Activated CD8-positive, alpha-beta memory T cell treated with anti-CD3 and anti-CD28 coated beads, Interleukin-2, amount 50 U/mL, for 48 hours (primary cell): ENCODE data around the gene TMEM203.
A peak's percentile ranks its signal among the peaks of the same experiment; 100 is the strongest.
"Not testable (repeated sequence)": the region's sequence is repeated elsewhere in the genome, so short reads cannot be mapped to it uniquely, and the experiment has no call there.

Experiments used
- DNase-seq: peaks from one replicate; pipeline ENCODE4 v3.0.0-alpha.2; 2020

Gene TMEM203, protein sequence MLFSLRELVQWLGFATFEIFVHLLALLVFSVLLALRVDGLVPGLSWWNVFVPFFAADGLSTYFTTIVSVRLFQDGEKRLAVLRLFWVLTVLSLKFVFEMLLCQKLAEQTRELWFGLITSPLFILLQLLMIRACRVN

DNA sequence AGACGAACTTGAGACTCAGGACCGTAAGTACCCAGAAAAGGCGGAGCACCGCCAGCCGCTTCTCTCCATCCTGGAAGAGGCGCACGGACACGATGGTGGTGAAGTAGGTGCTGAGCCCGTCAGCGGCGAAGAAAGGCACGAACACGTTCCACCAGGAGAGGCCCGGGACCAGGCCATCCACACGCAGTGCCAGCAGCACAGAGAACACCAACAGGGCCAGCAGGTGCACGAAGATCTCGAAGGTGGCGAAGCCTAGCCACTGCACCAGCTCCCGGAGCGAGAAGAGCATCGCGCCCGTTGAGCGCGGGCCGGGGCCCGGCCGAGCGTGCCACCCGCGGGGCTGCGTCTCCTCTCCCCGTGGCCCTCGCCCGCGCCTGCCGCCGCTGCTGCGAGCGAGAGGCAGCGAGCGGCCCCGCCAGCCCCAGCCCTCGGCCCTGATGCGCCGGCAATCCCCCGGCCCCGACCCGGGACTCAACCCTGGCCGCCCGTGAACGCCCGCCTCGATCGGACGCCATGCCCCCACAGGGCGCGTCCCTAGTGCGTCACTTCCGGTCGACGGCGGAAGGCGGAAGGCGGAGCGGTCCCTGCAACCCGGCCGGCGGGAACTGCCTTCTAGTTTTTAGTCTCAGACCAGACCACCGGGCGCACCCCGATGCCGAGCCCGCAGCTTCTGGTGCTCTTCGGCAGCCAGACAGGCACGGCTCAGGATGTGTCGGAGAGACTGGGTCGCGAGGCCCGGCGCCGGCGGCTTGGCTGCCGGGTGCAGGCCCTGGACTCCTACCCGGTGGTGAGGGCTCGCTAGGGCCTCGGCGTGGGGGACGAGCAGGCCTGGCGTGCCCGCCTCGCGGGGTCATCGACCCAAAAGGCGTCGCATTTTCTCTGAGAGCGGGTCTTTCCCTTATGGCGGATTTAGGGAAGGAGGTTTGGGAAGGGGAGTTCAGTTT, at the start of gene TMEM203, which contains the start of gene NDOR1:
Gene TMEM203, minus strand, starts transcription at position 523 of the 944 bp plus-strand sequence. Its CDS starts 234 bp downstream, at position 289.
Gene NDOR1, plus strand, starts transcription at position 575 of the 944 bp plus-strand sequence. Its CDS starts 78 bp downstream, at position 653.
- DNase-seq: peak; percentile 99

DNA sequence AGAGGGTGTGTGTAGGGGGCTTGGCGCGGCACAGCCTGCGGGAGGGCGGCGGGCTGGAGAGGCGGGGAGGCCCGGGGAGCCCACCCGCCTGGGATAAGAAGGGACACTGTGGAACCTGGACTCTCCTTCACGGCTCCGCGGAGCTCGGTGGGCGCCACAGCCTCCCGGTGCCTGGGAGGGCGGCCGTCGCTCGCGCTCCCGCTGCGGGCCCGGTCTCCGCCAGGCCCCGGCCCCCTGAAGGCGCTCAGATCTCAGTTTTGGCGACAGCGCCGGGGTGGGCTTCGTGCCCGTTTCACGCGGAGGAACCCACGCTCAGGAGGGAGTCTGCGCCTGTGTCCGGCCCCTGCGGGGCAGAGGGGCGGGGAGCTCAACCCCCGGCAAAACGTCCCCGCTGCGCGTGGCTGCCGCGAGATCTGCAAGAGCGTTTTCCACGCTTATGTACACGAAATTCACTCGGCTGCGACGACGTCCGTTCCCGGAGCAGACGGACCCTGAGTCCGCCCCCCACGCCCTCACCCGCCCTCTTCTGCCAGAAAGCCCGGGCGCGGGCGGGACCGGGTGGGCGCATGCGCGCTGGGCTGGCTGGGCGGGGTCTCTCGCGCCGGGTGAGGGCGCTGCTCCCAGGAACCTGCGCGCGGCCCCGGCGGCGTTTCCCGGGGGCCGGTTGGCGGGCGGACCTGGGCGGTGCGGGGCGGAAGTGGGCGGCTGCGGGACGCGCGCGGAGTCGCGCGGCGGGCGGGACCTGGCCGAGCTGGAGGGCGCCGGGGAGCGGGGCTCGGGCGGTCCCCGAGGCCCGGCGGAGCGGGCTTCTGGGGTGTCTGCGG, 49.4 kb upstream of the TMEM203 start, which contains the start of gene NELFB:
Gene NELFB, plus strand, starts transcription at position 704 of the 824 bp plus-strand sequence.
- peak; percentile 100 for DNase-seq

DNA sequence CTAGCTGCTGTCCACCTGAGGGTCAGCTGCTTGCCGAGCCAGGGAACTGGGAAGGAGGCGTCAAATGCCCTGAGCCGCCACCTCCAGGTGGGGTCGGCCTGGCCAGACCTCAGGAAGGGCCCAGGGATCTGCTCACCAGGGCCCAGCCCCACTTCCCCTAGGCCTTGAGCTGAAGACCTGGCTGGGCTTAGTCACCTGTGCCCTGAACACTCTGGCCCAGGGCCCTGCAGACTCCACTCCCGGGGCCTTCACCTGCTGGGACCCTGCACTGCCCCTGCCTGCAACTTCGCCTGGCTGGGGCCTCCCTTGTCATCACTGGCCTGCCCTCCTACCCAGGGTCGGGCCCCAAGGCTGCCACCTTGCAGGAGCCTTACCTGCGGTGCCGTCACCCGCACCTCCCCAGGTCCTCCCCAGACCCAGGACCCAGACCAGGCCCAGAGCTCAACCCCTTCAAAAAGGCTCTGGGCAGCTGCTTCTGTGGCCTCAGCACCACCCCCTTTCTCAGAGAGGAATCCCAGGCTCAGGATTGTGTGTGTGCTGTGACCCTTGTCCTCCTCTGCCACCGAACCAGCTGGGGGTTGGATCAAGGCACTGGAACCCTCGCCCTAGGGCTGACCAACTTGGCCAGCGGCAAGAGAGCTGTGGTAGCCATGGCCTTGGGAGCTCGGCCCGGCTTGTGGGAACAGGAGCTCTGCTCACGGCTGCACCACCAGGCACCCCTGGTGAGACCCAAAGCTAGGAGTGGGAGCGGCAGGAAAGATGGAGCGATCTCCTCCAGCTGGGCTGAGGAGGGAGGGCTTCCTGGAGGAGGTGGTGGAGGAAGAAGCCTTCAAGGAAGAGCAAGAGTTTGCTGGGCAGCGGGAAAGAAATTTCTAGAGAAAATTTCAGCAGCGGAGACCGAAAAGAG, 48.5 kb upstream of the TMEM203 start:
- DNase-seq: no peak

DNA sequence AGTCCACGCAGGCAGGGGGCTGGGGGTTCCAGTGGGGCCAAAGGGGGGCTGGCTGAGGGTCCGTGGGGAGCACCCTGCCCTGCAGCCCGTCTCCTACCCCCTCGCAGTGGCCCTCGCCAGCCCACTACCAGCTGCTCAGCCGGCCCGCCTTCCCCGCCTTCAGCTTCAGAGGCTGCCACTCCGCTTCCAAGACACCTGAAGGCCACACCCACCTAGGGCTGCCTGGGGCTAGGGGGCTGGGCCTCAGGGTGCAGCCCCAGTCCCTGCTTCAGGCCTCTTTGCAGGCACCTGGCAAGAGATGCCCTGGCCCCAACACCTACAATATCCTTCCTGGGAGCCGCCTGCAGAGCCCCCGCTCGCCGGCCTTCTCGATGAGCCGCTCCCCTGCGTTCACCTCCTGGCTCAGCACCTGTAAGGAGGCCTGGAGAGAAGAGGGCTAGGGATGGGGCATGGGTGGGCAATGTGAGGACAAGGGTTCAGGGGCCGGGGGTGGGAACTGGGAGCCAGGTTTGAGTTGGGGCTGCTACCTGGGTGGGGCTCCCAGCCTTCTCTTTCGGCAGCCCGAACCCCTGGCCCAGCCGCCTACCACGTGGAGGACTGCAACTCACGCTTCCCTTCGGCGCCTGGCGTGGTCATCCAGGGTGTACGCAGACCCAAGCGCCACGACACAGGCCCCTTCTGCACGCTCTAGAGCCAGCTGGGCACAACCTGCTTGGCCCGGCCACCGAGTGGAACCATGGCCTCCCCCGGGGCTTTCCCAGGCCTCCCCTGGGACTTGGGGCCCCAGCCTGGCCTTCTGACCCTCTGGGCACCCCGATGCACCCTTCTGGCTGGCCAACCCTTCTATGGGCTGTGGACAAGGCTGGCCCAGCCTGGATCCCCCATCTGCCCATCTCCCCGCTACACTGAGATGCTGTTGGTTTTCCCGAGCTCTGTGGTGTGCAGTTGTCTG, 47.4 kb upstream of the TMEM203 start:
- DNase-seq: no peak

DNA sequence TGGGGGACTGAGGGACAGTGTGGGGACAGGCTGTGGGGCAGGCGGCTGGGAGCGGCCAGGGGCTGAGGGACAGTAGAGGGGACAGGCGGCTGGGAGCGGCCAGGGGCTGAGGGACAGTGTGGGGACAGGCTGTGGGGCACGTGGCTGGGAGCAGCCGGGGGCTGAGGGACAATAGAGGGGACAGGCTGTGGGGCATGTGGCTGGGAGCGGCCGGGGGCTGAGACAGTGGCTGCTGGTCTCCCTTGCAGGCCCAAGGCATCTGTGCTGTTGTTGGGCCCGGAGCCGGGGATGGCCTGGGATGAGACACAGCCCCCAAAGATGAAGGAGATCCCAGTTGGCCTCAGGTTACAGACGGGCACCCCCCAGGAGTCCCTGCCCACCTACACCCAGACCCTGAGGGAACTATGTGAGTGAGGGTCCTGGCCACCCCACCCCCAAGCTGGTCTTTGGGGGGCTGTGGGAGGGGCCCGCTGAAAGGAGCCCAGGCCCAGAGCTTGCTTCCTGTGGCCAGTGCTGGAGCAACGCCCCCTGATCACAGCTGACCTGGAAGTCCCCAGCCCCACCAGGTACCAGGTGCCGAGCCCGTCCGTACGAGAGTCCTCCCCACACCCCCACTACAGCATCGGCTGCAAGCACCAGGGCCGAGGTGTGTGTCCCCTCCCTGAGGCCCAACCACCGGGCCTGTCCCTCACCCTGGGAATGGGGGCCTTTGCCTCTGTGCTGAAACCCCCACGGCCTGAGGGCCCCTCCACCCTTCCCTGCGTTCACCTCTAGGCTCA, 46.2 kb upstream of the TMEM203 start:
- no peak for DNase-seq

DNA sequence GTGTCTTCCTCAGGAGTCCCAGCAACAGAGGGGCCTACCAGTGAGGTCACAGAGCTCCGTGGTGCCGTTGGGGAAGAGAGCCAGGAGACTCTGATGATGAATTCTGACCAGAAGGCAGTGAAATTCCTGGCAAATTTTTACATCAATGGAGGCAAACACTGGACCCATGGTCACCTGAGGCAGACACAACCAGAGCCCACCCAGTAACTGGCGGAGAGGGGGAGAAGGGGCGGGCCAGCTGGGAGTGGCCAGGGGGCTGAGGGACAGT, 45.7 kb upstream of the TMEM203 start, which contains the start of gene STPG3:
Gene STPG3, plus strand, starts transcription at position 93 of the 268 bp plus-strand sequence. Its CDS starts 1 bp downstream, at position 94.
- no peak for DNase-seq

DNA sequence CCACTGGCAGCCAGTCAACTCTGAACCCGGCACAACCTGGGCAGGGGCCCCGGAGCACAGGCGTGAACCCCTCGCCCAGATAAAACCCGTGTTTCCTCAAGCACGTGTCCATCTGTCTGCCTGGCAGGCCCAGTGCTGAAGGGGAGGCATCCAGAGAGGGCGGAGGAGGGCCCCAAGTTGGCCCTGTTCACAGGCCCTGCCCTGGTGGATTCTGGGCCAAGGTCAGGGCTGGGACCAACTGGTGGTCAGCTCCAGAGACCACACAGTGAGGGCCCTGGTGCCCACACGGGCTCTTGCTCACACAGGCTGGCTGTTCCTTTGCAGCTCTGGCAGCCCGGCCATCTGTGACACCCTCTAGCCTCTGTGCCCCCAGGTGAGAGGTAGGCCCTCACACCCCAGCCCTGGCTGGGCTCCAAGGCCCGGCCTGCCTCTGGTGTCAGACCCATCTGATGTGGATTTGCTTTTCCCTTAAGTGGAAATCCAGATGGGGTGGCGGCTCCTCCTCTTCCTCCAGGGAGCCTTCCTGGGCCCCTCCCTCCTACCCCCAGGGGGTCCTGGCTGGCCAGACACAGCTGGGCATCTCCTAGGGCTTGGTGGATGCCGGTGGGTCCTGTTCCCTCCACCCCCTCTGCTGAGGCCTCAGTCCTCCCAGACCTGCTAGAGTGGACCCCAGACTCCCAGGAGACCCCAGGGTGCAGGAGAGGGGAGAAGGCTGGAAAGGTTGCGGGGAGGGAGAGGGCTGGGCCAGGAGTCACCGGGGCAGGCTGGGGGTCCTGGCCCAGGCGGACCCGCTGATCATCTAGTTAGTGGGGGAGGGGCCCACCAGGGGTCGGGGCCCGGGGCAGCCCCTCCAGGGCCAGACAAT, 45.1 kb upstream of the TMEM203 start:
- no peak for DNase-seq

DNA sequence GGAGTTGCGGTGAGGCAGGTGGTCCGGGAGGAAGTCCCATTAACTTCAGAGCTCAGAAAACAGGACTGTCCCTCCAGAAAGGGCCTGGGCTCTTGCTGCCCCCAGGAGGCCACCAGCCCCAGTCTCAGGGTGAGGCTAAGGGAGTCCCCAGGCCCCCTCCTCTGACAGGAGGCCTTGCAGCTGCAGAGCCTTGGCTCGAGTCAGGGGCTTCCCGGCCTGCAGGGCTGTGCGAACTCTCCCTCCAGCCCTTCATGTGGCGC, 42.4 kb upstream of the TMEM203 start:
- no peak for DNase-seq

DNA sequence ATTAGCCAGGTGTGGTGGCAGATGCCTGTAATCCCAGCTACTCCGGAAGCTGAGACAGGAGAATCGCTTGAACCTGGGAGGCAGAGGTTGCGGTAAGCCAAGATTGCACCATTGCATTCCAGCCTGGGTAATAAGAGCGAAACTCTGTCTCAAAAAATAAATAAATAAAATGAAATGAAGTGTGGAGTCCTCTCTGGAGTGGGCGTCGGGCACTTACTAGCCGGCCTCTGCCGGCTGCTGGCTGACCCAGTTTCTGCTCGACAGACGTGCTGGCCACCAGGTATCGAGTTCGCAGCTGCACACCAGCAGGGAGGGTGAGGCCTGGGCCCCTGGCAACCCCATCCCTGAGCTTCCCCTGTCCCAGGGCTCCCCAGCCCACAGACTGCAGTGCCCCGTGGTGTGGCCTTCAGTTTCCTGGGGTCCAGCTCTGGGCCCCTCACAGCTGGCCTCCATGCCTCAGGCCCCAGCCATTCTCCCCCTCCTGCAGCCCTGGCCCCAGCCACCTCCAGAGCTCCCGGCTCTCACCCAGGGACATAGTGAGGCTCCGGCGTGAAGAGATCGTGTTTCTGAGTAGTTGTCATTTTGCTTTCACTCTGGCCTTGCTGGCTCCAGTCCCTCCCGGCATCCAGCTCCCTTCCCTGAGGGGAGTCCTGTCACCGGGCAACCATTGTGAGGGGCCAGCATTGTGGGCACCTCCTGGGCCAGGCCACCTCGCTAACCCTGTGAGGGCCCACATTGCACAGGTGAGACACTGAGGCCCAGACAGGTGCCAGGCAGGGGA, 41.9 kb upstream of the TMEM203 start:
- no peak for DNase-seq

DNA sequence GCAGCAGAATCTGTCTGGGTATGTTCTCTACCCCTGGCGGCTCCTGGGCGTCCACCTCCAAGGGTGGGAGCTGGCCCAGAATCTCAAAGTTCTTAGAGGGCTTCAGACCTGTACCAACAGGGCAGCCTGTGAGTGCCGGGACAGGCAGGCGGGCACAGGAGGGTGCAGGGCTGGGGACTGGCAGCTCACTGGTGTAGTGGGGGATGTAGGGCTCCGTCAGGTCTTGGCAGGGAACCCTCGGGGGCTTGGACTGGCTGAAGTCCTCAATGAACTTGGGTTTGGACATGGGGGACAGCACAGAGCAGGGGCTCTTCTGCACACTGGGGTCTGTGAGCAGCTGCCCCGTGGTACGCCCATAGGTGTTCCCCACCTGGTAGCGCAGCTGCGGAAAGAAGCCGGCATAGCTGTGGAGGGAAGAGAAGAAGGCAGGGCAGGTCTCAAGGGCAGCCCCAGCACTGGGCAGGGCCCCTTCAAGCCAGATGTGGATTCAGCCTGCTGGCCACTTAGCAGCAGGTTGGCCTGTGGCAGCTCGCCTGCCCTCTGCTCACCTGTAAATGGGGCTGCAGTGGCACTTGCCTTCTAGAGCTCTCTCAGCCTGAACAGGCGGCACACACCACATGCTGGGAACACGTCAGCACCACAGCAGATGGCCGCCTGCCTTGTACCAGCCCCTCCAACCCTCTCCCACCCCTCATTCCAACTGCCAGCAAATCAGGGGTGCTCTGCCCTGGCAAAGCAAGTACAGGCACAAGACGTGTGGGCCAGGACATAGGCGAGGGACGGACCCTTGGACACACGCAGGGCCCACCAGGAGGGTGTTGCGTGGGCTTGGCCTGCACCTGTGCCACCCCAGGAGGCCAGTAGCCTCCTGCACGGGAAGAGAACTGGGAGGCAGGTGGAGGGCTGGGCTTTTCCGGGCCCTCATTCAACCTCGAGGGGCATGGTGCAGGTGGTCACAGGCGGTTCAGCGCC, 40.3 kb upstream of the TMEM203 start:
- DNase-seq: no peak

DNA sequence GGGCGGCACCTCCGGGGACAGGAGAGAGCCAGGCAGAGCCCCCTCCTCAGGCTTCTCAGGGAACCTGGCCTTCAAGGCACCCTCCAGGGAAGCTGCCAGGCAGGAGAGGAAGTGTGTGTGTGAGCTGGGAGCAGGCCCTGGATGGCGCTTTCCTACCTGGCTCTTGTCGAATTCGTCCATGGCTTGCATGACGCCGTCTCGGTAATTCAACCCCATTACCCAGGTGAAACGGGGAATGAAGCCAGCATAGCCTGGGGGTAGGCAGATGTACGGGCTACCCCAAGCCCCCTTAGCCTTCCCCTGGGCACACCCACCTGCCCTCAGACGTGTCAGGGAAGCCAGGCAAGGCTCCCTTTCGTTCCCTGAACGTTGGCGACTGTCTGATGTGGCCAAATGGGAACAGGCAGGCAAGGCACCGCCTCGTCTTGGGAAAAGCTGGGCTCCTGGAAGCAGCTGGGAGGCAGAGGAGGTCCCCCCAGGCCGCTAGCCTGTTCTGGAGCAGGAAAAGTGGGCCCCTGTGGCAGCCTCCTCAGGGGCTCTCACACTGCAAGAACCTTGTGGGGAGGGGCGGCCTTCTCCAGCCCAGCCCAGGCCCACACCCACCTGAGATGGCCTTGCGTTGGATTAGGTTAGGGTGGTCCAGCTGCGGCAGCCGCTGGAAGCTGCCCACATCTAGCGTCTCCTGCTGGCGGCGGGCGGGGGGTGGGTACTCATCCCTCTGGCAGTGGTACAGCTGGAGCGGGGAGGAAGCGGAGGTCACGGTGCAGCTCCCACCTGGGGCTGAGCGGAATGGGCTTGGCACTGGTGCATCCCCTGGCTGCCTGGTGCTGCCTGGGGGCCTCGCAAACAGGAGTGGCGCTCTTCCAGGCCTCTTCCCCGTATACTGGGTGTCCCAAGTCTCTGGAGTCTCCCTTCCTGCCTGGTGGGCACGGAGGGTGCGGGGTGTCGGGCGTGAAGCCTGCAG, 39.3 kb upstream of the TMEM203 start:
- DNase-seq: no peak

DNA sequence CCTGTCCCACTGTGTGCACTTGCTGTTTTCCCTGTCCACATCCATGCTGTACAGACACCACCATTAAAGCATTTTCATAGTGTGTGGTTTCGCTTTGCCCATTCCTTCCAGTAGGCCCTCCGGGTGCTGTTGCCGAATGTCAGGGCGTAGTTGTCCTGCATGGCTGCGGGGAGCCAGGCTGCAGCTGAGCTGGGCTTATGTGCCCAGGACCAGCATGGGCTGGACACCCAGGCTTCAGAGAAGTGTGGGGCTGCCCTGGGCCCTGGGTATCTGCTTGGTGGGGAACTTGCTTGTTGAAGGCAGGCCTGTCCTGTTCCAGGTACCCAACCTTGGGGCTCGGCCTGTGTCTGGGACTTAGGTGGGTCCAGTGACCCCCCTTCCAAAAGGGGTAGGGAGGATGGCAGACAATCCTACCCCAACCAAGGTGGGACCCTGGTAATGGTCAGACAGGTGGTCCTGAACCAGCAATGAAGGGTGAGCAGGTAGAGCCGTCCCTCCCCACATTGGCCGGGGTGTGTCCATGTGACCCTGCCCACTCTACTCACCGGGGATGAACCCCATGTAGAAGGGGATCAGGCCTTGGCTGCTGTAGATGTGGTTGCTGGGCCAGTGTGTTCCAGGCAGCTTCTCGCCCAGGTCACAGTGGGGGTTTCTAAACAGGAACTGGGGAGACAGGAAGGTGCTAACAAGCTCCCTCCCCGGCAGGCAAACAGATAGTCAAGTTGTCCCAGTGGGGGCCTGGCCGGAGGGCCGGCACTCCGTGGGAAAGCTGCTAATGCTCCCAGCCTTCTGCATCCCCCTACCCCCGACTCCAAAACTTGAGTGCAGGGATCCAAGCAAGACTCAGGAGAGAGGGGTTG, 38.4 kb upstream of the TMEM203 start:
- peak; percentile 77 for DNase-seq

DNA sequence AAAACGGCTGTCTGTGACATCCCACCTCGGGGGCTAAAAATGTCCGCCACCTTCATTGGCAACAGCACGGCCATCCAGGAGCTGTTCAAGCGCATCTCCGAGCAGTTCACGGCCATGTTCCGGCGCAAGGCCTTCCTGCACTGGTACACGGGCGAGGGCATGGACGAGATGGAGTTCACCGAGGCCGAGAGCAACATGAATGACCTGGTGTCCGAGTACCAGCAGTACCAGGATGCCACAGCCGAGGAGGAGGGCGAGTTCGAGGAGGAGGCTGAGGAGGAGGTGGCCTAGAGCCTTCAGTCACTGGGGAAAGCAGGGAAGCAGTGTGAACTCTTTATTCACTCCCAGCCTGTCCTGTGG, 37.8 kb upstream of the TMEM203 start:
- DNase-seq: not testable (repeated sequence)

DNA sequence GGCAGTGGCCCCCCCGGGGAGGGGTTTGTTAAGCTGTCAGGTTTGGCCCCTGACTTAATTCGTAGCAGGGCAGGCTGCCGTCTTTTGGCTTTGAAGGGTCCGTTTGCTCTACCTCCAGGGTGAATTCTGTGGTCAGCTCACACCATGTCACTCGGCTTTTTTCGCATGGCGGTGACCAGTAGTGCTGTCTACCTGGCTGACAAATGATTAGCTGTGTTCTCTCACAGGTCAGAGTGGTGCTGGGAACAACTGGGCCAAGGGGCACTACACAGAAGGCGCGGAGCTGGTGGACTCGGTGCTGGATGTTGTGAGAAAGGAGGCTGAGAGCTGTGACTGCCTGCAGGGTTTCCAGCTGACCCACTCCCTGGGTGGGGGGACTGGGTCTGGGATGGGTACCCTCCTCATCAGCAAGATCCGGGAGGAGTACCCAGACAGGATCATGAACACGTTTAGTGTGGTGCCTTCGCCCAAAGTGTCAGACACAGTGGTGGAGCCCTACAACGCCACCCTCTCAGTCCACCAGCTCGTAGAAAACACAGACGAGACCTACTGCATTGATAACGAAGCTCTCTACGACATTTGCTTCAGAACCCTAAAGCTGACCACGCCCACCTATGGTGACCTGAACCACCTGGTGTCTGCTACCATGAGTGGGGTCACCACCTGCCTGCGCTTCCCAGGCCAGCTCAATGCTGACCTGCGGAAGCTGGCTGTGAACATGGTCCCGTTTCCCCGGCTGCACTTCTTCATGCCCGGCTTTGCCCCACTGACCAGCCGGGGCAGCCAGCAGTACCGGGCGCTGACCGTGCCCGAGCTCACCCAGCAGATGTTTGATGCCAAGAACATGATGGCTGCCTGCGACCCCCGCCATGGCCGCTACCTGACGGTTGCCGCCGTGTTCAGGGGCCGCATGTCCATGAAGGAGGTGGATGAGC, 37.1 kb upstream of the TMEM203 start:
- no peak for DNase-seq
